Measurements from ENCODE around the gene SNX18. TPM values are rescaled to one million over a fixed set of nuclear protein-coding genes. Genes with fewer than 3 reads are reported as not detected.

Gene SNX18
- total and polyA plus RNA-seq, 2 of the 4 experiments (the other 2 are of a cell fraction) = 31.2 to 50.0 TPM

GRCh38 chr5:54518818-54519508 lies 1.4 kb downstream of the SNX18 start:
- BruUV-seq (replicated peaks) = no TSS peak
- Histone ChIP-seq H4K5ac (ENCODE audit: low read depth, low read length) (peak overlapping the region; percentile 23), H3K9me1 (ENCODE audit: insufficient read depth, low read length) (peaks cover 12% of the 10 kb centered on the region), H3K79me1 (ENCODE audit: low read depth in 1 of 2, low read length in 2 of 2) (peaks cover 0 to 39% of the 10 kb centered on the region in 2 experiments; a peak in 2 of 4 replicates), H3K56ac (ENCODE audit: extremely low read depth, insufficient read depth, low read length) (no peak overlapping the region), H3K36me3 (ENCODE audit: control insufficient read depth, insufficient read depth, low read length) (peaks cover 25% of the 10 kb centered on the region), H2BK5ac (ENCODE audit: low read depth, low read length, poor library complexity, severe bottlenecking) (peak overlapping the region; percentile 99), H3K9ac (ENCODE audit: low read depth, low read length) (peak overlapping the region; percentile 97), H2AK9ac (replicated peaks; ENCODE audit: low read depth, low read length, poor library complexity) (peak overlapping the region; percentile 90), H4K8ac (ENCODE audit: low read depth in 2 of 2, low read length in 2 of 2) (peak overlapping the region; percentile 17 to 96; a peak in 3 of 4 replicates), H2BK120ac (ENCODE audit: low read depth, low read length) (peak overlapping the region; percentile 94), H3K4me3 (ENCODE audit: insufficient read depth, low read depth, low read length) (peak overlapping the region; percentile 92), H2BK20ac (ENCODE audit: low read depth, low read length) (no peak overlapping the region), H2BK15ac (ENCODE audit: low read depth, low read length) (no peak overlapping the region), H3K27me3 (ENCODE audit: control insufficient read depth, insufficient read depth, low read length) (no peaks in the 10 kb centered on the region), H3K9me3 (ENCODE audit: control insufficient read depth, insufficient read depth, low read length) (peaks cover 9% of the 10 kb centered on the region), H4K91ac (ENCODE audit: insufficient read depth, low read depth, low read length) (peak overlapping the region; percentile 62; the same call in 1 of the 2 replicates), H3K4ac (ENCODE audit: low read depth, low read length) (peak overlapping the region; percentile 82), H2AK5ac (ENCODE audit: low read depth, low read length) (peak overlapping the region; percentile 95), H2AFZ (replicated peaks; ENCODE audit: low read length, poor library complexity) (peak overlapping the region; percentile 76), H3K4me2 (ENCODE audit: low read depth, low read length) (peak overlapping the region; percentile 96), H3K14ac (replicated peaks; ENCODE audit: low read depth, low read length) (peak overlapping the region; percentile 99), H3K4me1 (ENCODE audit: control insufficient read depth, insufficient read depth, low read length) (peaks cover 14% of the 10 kb centered on the region), H3K18ac (ENCODE audit: low read depth, low read length) (peak overlapping the region; percentile 98), H3K27ac (ENCODE audit: insufficient read depth, low read length) (peak overlapping the region; percentile 88), H4K20me1 (ENCODE audit: insufficient read depth, low read length) (peaks cover 50% of the 10 kb centered on the region), H3K23ac (ENCODE audit: low read depth, low read length) (peak overlapping the region; percentile 99)
- ChIA-PET POLR2A (ENCODE audit: unreplicated experiment) (interaction anchor here (0.9 to 1.3 kb wide), 3 partner anchors 151 to 326 kb away, joined by 3 to 5 read pairs (median 3); no protein-coding TSS in a partner anchor), CTCF (interaction anchor here (0.8 to 1.5 kb wide), 3 partner anchors 225 to 349 kb away, joined by 3 to 6 read pairs (median 4); no protein-coding TSS in a partner anchor)
- DNase-seq (no peak), ATAC-seq (ENCODE audit: low read depth) (no peak)
- TF ChIP-seq RCOR1 (IDR thresholded peaks at IDR 0.05; ENCODE audit: insufficient replicate concordance, low read length) = no peak
- TF ChIP-seq SMC3 (IDR thresholded peaks at IDR 0.05; ENCODE audit: low read depth, low read length) = no peak
- TF ChIP-seq MAZ (IDR thresholded peaks at IDR 0.05; ENCODE audit: borderline replicate concordance, low read depth, low read length) = no peak
- TF ChIP-seq POLR2A (IDR thresholded peaks at IDR 0.05; ENCODE audit: low read depth, low read length) = no peak
- no peak for TF ChIP-seq MAFK (IDR thresholded peaks at IDR 0.05; ENCODE audit: low read depth, low read length)
- TF ChIP-seq, protein P1, sequence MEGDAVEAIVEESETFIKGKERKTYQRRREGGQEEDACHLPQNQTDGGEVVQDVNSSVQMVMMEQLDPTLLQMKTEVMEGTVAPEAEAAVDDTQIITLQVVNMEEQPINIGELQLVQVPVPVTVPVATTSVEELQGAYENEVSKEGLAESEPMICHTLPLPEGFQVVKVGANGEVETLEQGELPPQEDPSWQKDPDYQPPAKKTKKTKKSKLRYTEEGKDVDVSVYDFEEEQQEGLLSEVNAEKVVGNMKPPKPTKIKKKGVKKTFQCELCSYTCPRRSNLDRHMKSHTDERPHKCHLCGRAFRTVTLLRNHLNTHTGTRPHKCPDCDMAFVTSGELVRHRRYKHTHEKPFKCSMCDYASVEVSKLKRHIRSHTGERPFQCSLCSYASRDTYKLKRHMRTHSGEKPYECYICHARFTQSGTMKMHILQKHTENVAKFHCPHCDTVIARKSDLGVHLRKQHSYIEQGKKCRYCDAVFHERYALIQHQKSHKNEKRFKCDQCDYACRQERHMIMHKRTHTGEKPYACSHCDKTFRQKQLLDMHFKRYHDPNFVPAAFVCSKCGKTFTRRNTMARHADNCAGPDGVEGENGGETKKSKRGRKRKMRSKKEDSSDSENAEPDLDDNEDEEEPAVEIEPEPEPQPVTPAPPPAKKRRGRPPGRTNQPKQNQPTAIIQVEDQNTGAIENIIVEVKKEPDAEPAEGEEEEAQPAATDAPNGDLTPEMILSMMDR (conservative IDR thresholded peaks at IDR 0.05; ENCODE audit: low read depth, low read length) = no peak
- TF ChIP-seq MXI1 (IDR thresholded peaks at IDR 0.05; ENCODE audit: borderline replicate concordance, low read depth, low read length) = no peak
- TF ChIP-seq FOS (IDR thresholded peaks at IDR 0.05; ENCODE audit: low read depth, low read length) = no peak
- TF ChIP-seq CEBPB (IDR thresholded peaks at IDR 0.05; ENCODE audit: low read depth, low read length) = no peak
- TF ChIP-seq RFX5 (IDR thresholded peaks at IDR 0.05; ENCODE audit: low read depth, low read length) = no peak
- intact Hi-C loops (cut with micrococcal nuclease) = loop anchor here (1.0 to 10.0 kb wide), 4 partner anchors 151 to 274 kb away; no protein-coding TSS in a partner anchor
- dilution Hi-C loops (cut with HindIII; ENCODE audit: low sequenced_read_pairs, unreplicated experiment) = no loop called here
- 97% methylated on average over 43 of the region's 50 CpGs; no CpG with 5 or more reads in 1 of the 2 experiments for WGBS, 2 experiments (ENCODE audit: extremely low coverage in 2 of 2, insufficient read length in 1 of 2)
- in situ Hi-C loops (cut with MboI; ENCODE audit: low sequenced_read_pairs) = loop anchor here (5.0 kb wide), 1 partner anchor 343 kb away; no protein-coding TSS in a partner anchor
